Keratinocyte (primary cell): ENCODE results near the gene SKAP1. TPM values are rescaled to one million over a fixed set of nuclear protein-coding genes. Genes with fewer than 3 reads are reported as not detected.

Source experiments
- DNase-seq: peaks from one replicate; pipeline ENCODE4 v3.0.0-alpha.2; 2011; ENCODE audit warnings: low read depth, missing footprints, low spot score
- FAIRE-seq: peaks from 2 replicates; lab custom pipeline; 2011; peaks lifted over from hg19 to GRCh38; lab: Jason Lieb, UNC
- H2AFZ ChIP-seq: 2 replicates; pipeline ENCODE4 v1.6.0; 2012; ENCODE audit warnings: low read length, control low read depth, inconsistent platforms; ENCODE audit not compliant: control insufficient read depth
- H3K27ac ChIP-seq: 2 replicates; pipeline ENCODE4 v1.5.1; 2011; ENCODE audit warnings: low read length; ENCODE audit not compliant: control insufficient read depth, insufficient read depth
- H3K27me3 ChIP-seq: 3 replicates; pipeline ENCODE4 v1.6.0; 2011; ENCODE audit warnings: low read length; ENCODE audit not compliant: control insufficient read depth, insufficient read depth; ENCODE audit errors: extremely low read depth
- H3K36me3 ChIP-seq, 2 experiments: 2 replicates in 1 of 2; 3 replicates in 1 of 2; pipeline ENCODE4 v1.5.1; 2011; ENCODE audit warnings: low read length in 2 of 2, mild to moderate bottlenecking in 1 of 2; ENCODE audit not compliant: control insufficient read depth in 2 of 2, insufficient read depth in 2 of 2; ENCODE audit errors: extremely low read depth in 1 of 2
- H3K4me1 ChIP-seq: 3 replicates; pipeline ENCODE4 v1.5.1; 2011; ENCODE audit warnings: low read length; ENCODE audit not compliant: control insufficient read depth, insufficient read depth; ENCODE audit errors: extremely low read depth
- H3K4me2 ChIP-seq: 3 replicates; pipeline ENCODE4 v1.6.0; 2011; ENCODE audit warnings: low read depth, low read length; ENCODE audit not compliant: control insufficient read depth, insufficient read depth; ENCODE audit errors: extremely low read depth
- H3K4me3 ChIP-seq, 3 experiments: fragments of 200-600 bp in 1 of 3; sonication (generic) in 1 of 3; 2 replicates in 2 of 3; 3 replicates in 1 of 3; pipeline ENCODE4 v1.5.1; 2011 to 2016; ENCODE audit warnings: low read length in 3 of 3, mild to moderate bottlenecking in 3 of 3, control low read depth in 2 of 3, inconsistent platforms in 1 of 3, low read depth in 1 of 3, mixed read lengths in 1 of 3, mixed run types in 1 of 3, moderate library complexity in 1 of 3; ENCODE audit not compliant: control insufficient read depth in 2 of 3, insufficient read depth in 2 of 3; ENCODE audit errors: extremely low read depth in 1 of 3
- H3K79me2 ChIP-seq: 2 replicates; pipeline ENCODE4 v1.6.0; 2012; ENCODE audit warnings: low read length; ENCODE audit not compliant: control insufficient read depth, insufficient read depth
- H3K9ac ChIP-seq: 3 replicates; pipeline ENCODE4 v1.6.0; 2011; ENCODE audit warnings: low read length; ENCODE audit not compliant: control insufficient read depth, insufficient read depth; ENCODE audit errors: extremely low read depth
- H3K9me1 ChIP-seq: 3 replicates; pipeline ENCODE4 v1.6.0; 2011; ENCODE audit warnings: low read length; ENCODE audit not compliant: control insufficient read depth, insufficient read depth; ENCODE audit errors: extremely low read depth
- H3K9me3 ChIP-seq: 2 replicates; pipeline ENCODE4 v1.5.1; 2012; ENCODE audit warnings: low read depth, low read length; ENCODE audit not compliant: control insufficient read depth
- H4K20me1 ChIP-seq: 3 replicates; pipeline ENCODE4 v1.6.0; 2011; ENCODE audit warnings: low read length; ENCODE audit not compliant: control insufficient read depth, insufficient read depth; ENCODE audit errors: extremely low read depth
- CTCF ChIP-seq, 3 experiments: IDR thresholded peaks in 1 of 3; conservative IDR thresholded peaks in 1 of 3; optimal IDR thresholded peaks in 1 of 3; 2 replicates in 2 of 3; 3 replicates in 1 of 3; pipeline versions ENCODE3 to v1.5.1; 2011; ENCODE audit warnings: low read length in 3 of 3, mild to moderate bottlenecking in 3 of 3, moderate library complexity in 2 of 3, control low read depth in 1 of 3, inconsistent platforms in 1 of 3; ENCODE audit not compliant: insufficient read depth in 2 of 3; ENCODE audit errors: extremely low read depth in 1 of 3
- EZH2 ChIP-seq: IDR thresholded peaks from one replicate; pipeline ENCODE4 v1.6.1; 2012; ENCODE audit warnings: inconsistent platforms, mild to moderate bottlenecking, low read length, moderate library complexity
- dilution Hi-C: fragments of 300-500 bp; cut with MboI; formaldehyde crosslinking; loops from one replicate; pipeline ENCODE4 v1.7.0; 2020; ENCODE audit warnings: low sequenced_read_pairs; ENCODE audit not compliant: extremely low pct_ligation_motif_present
- polyA plus RNA-seq, 5 experiments: library from polyadenylated mRNA; depleted of rRNA in 3 of 5; stranded (reverse) in 3 of 5; stranded (forward) in 1 of 5; unstranded in 1 of 5; fragments of >200 nt; gene quantifications; 1 replicate in 1 of 5; 2 replicates in 3 of 5; 3 replicates in 1 of 5; pipeline versions ENCODE4 v1.2.1 to v1.2.3, GENCODE V29; 2011 to 2012; ENCODE audit warnings: missing spikeins in 2 of 5, low read depth in 1 of 5, low replicate concordance in 1 of 5

SKAP1 gene
- polyA plus RNA-seq, 1 donor (not counting 4 experiments of a cell fraction or from before 2014, with no cell fraction given) = not detected

- H3K9me3 ChIP-seq = no peaks in the 10 kb centered on the region
- H3K4me3 ChIP-seq = no peak overlapping the region
- DNase-seq (no peak), FAIRE-seq (no peak)
- no peaks in the 10 kb centered on the region for H3K79me2 ChIP-seq
- H3K36me3 ChIP-seq = no peaks in the 10 kb centered on the region
- no peak overlapping the region for H2AFZ ChIP-seq
- H4K20me1 ChIP-seq = no peaks in the 10 kb centered on the region
- peaks cover 55% of the 10 kb centered on the region for H3K27me3 ChIP-seq
- H3K9ac ChIP-seq = no peak overlapping the region
- no peaks in the 10 kb centered on the region for H3K4me1 ChIP-seq
- no peaks in the 10 kb centered on the region for H3K9me1 ChIP-seq
- H3K4me2 ChIP-seq = no peak overlapping the region
- no peak for TF ChIP-seq CTCF (optimal IDR thresholded peaks at IDR 0.05 in 1 of 3, IDR thresholded peaks at IDR 0.05 in 1 of 3, conservative IDR thresholded peaks at IDR 0.05 in 1 of 3; ENCODE audit: extremely low read depth in 1 of 3, insufficient read depth in 2 of 3, low read length in 3 of 3)
- TF ChIP-seq EZH2 = no peak
- dilution Hi-C loops = no loop called here
- no peak overlapping the region for H3K27ac ChIP-seq
These were observed 281.8 kb downstream of the SKAP1 start for GRCh38 chr17:48148029-48148770.

- Histone ChIP-seq H3K4me1 (no peaks in the 10 kb centered on the region), H3K27ac (no peak overlapping the region), H3K9ac (no peak overlapping the region), H3K27me3 (peaks cover 47% of the 10 kb centered on the region), H2AFZ (no peak overlapping the region), H3K9me1 (no peaks in the 10 kb centered on the region), H3K9me3 (no peaks in the 10 kb centered on the region), H3K4me3 (no peak overlapping the region), H3K4me2 (no peak overlapping the region), H3K79me2 (no peaks in the 10 kb centered on the region), H3K36me3 (no peaks in the 10 kb centered on the region), H4K20me1 (no peaks in the 10 kb centered on the region)
- no peak for TF ChIP-seq EZH2
- TF ChIP-seq CTCF (optimal IDR thresholded peaks at IDR 0.05 in 1 of 3, IDR thresholded peaks at IDR 0.05 in 1 of 3, conservative IDR thresholded peaks at IDR 0.05 in 1 of 3; ENCODE audit: extremely low read depth in 1 of 3, insufficient read depth in 2 of 3, low read length in 3 of 3) = no peak
- FAIRE-seq (no peak), DNase-seq (no peak)
- dilution Hi-C loops = no loop called here
These were observed 284.8 kb downstream of the SKAP1 start for GRCh38 chr17:48144976-48145798.
